SK-N-SH treated with all-trans-retinoic acid at 6 μM for 48 hours (cell line): ENCODE results near the gene ANAPC1.
"Not testable (repeated sequence)": the region's sequence is repeated elsewhere in the genome, so short reads cannot be mapped to it uniquely, and the experiment has no call there.

Source experiments
- ZFP3 ChIP-seq: fragments of 250-450 bp; sonication (Bioruptor Pico); IDR thresholded peaks from 2 replicates; pipeline ENCODE4 v1.5.0; 2020; ENCODE audit warnings: mild to moderate bottlenecking, moderate library complexity
- ZNF70 ChIP-seq: fragments of 450-650 bp; formaldehyde crosslinking; IDR thresholded peaks from 2 replicates; pipeline ENCODE4 v1.5.0; 2020; ENCODE audit warnings: mild to moderate bottlenecking, moderate library complexity

DNA sequence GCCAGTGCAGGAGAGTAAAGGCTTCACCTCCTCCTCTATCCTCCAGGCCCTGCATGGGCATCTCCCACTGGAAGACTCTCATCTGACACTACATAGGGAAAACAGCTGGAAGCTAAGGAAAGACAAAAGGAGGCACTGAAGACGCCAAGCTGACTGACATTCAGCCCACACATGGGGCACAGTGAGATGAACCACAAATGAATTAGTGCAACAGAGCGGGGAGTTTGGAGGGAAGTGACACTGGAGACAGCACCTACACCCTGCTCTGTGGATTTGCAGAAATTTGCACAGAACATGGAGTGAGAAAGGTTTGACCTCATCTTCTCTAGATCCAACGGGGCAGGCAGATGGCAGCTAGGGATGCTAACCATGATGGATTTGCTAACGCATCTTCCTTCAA, 119.8 kb downstream of the ANAPC1 start:
- not testable (repeated sequence) for TF ChIP-seq ZNF70, ZFP3 (CRISPR knock-in tag)
